HPDE6-E6E7 (cell line): ENCODE data around the gene GDA.

Experiments used
- DNase-seq: peaks from one replicate; pipeline ENCODE4 v3.0.0; 2011; ENCODE audit warnings: missing footprints; ENCODE audit errors: extremely low spot score

Gene GDA

GRCh38 chr9:72149231-72149975 is at the start of gene GDA:
TSS of gene GDA (plus strand) at chr9:72149440. CDS start at chr9:72149560, 120 bp downstream.
- DNase-seq = no peak

- DNase-seq = no peak
These were observed 46.7 kb upstream of the GDA start for GRCh38 chr9:72102520-72102919.

- DNase-seq = no peak
These were observed 36.2 kb upstream of the GDA start for GRCh38 chr9:72113056-72113455.

GRCh38 chr9:72119853-72120252 is 29.4 kb upstream of the GDA start:
- no peak for DNase-seq

GRCh38 chr9:72124947-72125346 is 24.3 kb upstream of the GDA start:
- DNase-seq = no peak

GRCh38 chr9:72127753-72128152 is 21.5 kb upstream of the GDA start:
- no peak for DNase-seq

- DNase-seq = no peak
These were observed 20.7 kb upstream of the GDA start for GRCh38 chr9:72128526-72128925.

- DNase-seq = no peak
These were observed 19.7 kb upstream of the GDA start for GRCh38 chr9:72129271-72130156.

GRCh38 chr9:72130321-72130720 is 18.9 kb upstream of the GDA start:
- no peak for DNase-seq

- DNase-seq = no peak
These were observed 18.0 kb upstream of the GDA start for GRCh38 chr9:72131206-72131605.

- DNase-seq = no peak
These were observed 17.2 kb upstream of the GDA start for GRCh38 chr9:72132052-72132451.

GRCh38 chr9:72133365-72134035 is 15.7 kb upstream of the GDA start:
- no peak for DNase-seq

- DNase-seq = no peak
These were observed 14.4 kb upstream of the GDA start for GRCh38 chr9:72134801-72135200.

GRCh38 chr9:72137697-72138365 is 11.4 kb upstream of the GDA start:
- no peak for DNase-seq

- DNase-seq = no peak
These were observed 10.0 kb upstream of the GDA start for GRCh38 chr9:72139226-72139625.

- DNase-seq = no peak
These were observed 8.7 kb upstream of the GDA start for GRCh38 chr9:72140586-72140985.

- DNase-seq = no peak
These were observed 7.8 kb upstream of the GDA start for GRCh38 chr9:72141484-72141883.

GRCh38 chr9:72144756-72145492 is 4.3 kb upstream of the GDA start:
- no peak for DNase-seq

- DNase-seq = no peak
These were observed 3.3 kb upstream of the GDA start for GRCh38 chr9:72145733-72146505.

- DNase-seq = no peak
These were observed 1.6 kb upstream of the GDA start for GRCh38 chr9:72147676-72148075.
